DMS153 treated with DMSO at 0.1 percent for 48 hours (cell line): ENCODE measurements around the gene LILRA1.
A peak's percentile ranks its signal among the peaks of the same experiment; 100 is the strongest.
"Not testable (repeated sequence)": the region's sequence is repeated elsewhere in the genome, so short reads cannot be mapped to it uniquely, and the experiment has no call there.

Source experiments
- DNase-seq: peaks from one replicate; lab custom pipeline; 2025; ENCODE audit not compliant: unreplicated experiment; lab: John Stamatoyannopoulos, UW

LILRA1 gene

GRCh38 chr19:54593445-54593844, at the start of gene LILRA1:
Gene LILRA1, plus strand, starts transcription at chr19:54593632. Its CDS starts 613 bp downstream, at chr19:54594245.
- not testable (repeated sequence) for DNase-seq

GRCh38 chr19:54548806-54549205, 44.6 kb upstream of the LILRA1 start:
- DNase-seq: no peak

- no peak for DNase-seq
Measured at GRCh38 chr19:54549224-54549623, 44.2 kb upstream of the LILRA1 start.

GRCh38 chr19:54551293-54551692, 42.1 kb upstream of the LILRA1 start:
- no peak for DNase-seq

- no peak for DNase-seq
Measured at GRCh38 chr19:54551950-54552912, 41.2 kb upstream of the LILRA1 start.

GRCh38 chr19:54552913-54553310, 40.5 kb upstream of the LILRA1 start:
- no peak for DNase-seq

- DNase-seq: no peak
Measured at GRCh38 chr19:54554006-54554405, 39.4 kb upstream of the LILRA1 start.

- DNase-seq: no peak
Measured at GRCh38 chr19:54554896-54555295, 38.5 kb upstream of the LILRA1 start.

- DNase-seq: no peak
Measured at GRCh38 chr19:54556194-54556593, 37.2 kb upstream of the LILRA1 start.

GRCh38 chr19:54558339-54558738, 35.1 kb upstream of the LILRA1 start:
- no peak for DNase-seq

- DNase-seq: no peak
Measured at GRCh38 chr19:54560881-54561385, 32.5 kb upstream of the LILRA1 start.

GRCh38 chr19:54561840-54562239, 31.6 kb upstream of the LILRA1 start:
- DNase-seq: peak; percentile 13

GRCh38 chr19:54563206-54563605, 30.2 kb upstream of the LILRA1 start:
- DNase-seq: not testable (repeated sequence)

GRCh38 chr19:54570316-54570715, 23.1 kb upstream of the LILRA1 start:
- no peak for DNase-seq

GRCh38 chr19:54571715-54572615, 21.5 kb upstream of the LILRA1 start:
- not testable (repeated sequence) for DNase-seq

GRCh38 chr19:54572696-54573311, 20.6 kb upstream of the LILRA1 start:
- no peak for DNase-seq

- no peak for DNase-seq
Measured at GRCh38 chr19:54573330-54573872, 20.0 kb upstream of the LILRA1 start, which contains the start of gene LILRA2. Gene LILRA2, plus strand, starts transcription at chr19:54573790. Its CDS starts 89 bp downstream, at chr19:54573879.

- no peak for DNase-seq
Measured at GRCh38 chr19:54574051-54574450, 19.4 kb upstream of the LILRA1 start.

GRCh38 chr19:54574527-54575056, 18.8 kb upstream of the LILRA1 start:
- no peak for DNase-seq

GRCh38 chr19:54575205-54575604, 18.2 kb upstream of the LILRA1 start:
- not testable (repeated sequence) for DNase-seq
